Fibroblast of the conjunctiva (primary cell): Measurements from ENCODE around the gene CES1.
"Not testable (repeated sequence)": the region's sequence is repeated elsewhere in the genome, so short reads cannot be mapped to it uniquely, and the experiment has no call there.

ENCODE experiments used
- DNase-seq: peaks from one replicate; pipeline ENCODE4 v3.0.0-alpha.2; 2010; ENCODE audit warnings: low read depth

CES1 gene

GRCh38 chr16:55830658-55831294 is 2.1 kb downstream of the CES1 start:
- DNase-seq, result no peak

- not testable (repeated sequence) for DNase-seq
Observed at GRCh38 chr16:55829232-55829631, 3.7 kb downstream of the CES1 start.

GRCh38 chr16:55828680-55829079 is 4.2 kb downstream of the CES1 start:
- no peak for DNase-seq

GRCh38 chr16:55825115-55825728 is 7.7 kb downstream of the CES1 start:
- no peak for DNase-seq

GRCh38 chr16:55824473-55825000 is 8.4 kb downstream of the CES1 start:
- DNase-seq, result no peak

GRCh38 chr16:55822280-55822810 is 10.6 kb downstream of the CES1 start:
- DNase-seq, result no peak

- DNase-seq, result no peak
Observed at GRCh38 chr16:55821210-55821609, 11.7 kb downstream of the CES1 start.

- DNase-seq, result no peak
Observed at GRCh38 chr16:55820615-55821014, 12.3 kb downstream of the CES1 start.

- no peak for DNase-seq
Observed at GRCh38 chr16:55817236-55817912, 15.5 kb downstream of the CES1 start.

GRCh38 chr16:55816222-55816621 is 16.7 kb downstream of the CES1 start:
- not testable (repeated sequence) for DNase-seq

GRCh38 chr16:55815320-55815719 is 17.6 kb downstream of the CES1 start:
- no peak for DNase-seq

- DNase-seq, result not testable (repeated sequence)
Observed at GRCh38 chr16:55814174-55814573, 18.7 kb downstream of the CES1 start.

GRCh38 chr16:55813730-55814129 is 19.2 kb downstream of the CES1 start:
- not testable (repeated sequence) for DNase-seq

- DNase-seq, result no peak
Observed at GRCh38 chr16:55812951-55813350, 19.9 kb downstream of the CES1 start.

- no peak for DNase-seq
Observed at GRCh38 chr16:55811811-55812210, 21.1 kb downstream of the CES1 start.

- DNase-seq, result no peak
Observed at GRCh38 chr16:55810451-55810961, 22.4 kb downstream of the CES1 start.

- no peak for DNase-seq
Observed at GRCh38 chr16:55809851-55810250, 23.0 kb downstream of the CES1 start.

GRCh38 chr16:55809386-55809785 is 23.5 kb downstream of the CES1 start:
- DNase-seq, result no peak

- not testable (repeated sequence) for DNase-seq
Observed at GRCh38 chr16:55808286-55808685, 24.6 kb downstream of the CES1 start.

- DNase-seq, result not testable (repeated sequence)
Observed at GRCh38 chr16:55805104-55805503, 27.8 kb downstream of the CES1 start.

- not testable (repeated sequence) for DNase-seq
Observed at GRCh38 chr16:55803681-55804080, 29.2 kb downstream of the CES1 start.

- not testable (repeated sequence) for DNase-seq
Observed at GRCh38 chr16:55792934-55793374, 39.9 kb downstream of the CES1 start.
